CD4-positive, CD25-positive, alpha-beta regulatory T cell (primary cell): ENCODE measurements around the gene C1orf53. TPM values are rescaled to one million over a fixed set of nuclear protein-coding genes. Genes with fewer than 3 reads are reported as not detected.
"Not testable (repeated sequence)": the region's sequence is repeated elsewhere in the genome, so short reads cannot be mapped to it uniquely, and the experiment has no call there.

Source experiments
- ATAC-seq, 2 donors: fragments of 150-1000 bp; cut with Tn5 transposase; one replicate each; pipeline ENCODE4 v1.10.0; 2021; ENCODE audit warnings: low read depth in 2 of 2, moderate number of reproducible peaks in 2 of 2, moderate library complexity in 1 of 2
- DNase-seq, 3 donors: peaks; one replicate each; pipeline versions ENCODE4 v3.0.0 to v3.0.0-alpha.2; 2012 to 2022; ENCODE audit warnings: mixed read lengths in 1 of 3
- H3K27ac ChIP-seq: one replicate; pipeline ENCODE4 v1.7.0; 2013; ENCODE audit warnings: mild to moderate bottlenecking, low read length; ENCODE audit not compliant: insufficient read depth, poor library complexity, severe bottlenecking
- H3K27me3 ChIP-seq: one replicate; pipeline ENCODE4 v1.7.0; 2013; ENCODE audit warnings: low read length; ENCODE audit not compliant: control insufficient read depth, insufficient read depth
- H3K36me3 ChIP-seq: one replicate; pipeline ENCODE4 v1.7.0; 2013; ENCODE audit warnings: mild to moderate bottlenecking, low read length, moderate library complexity; ENCODE audit not compliant: control insufficient read depth, insufficient read depth
- H3K4me1 ChIP-seq: 2 replicates; pipeline ENCODE4 v1.7.0; 2013; ENCODE audit warnings: mild to moderate bottlenecking, low read length; ENCODE audit not compliant: insufficient read depth, control insufficient read depth, poor library complexity, severe bottlenecking
- H3K4me3 ChIP-seq: one replicate; pipeline ENCODE4 v1.7.0; 2013; ENCODE audit warnings: low read depth, mild to moderate bottlenecking, low read length, moderate library complexity
- H3K9me3 ChIP-seq, 2 experiments: 1 replicate in 1 of 2; 2 replicates in 1 of 2; pipeline ENCODE4 v1.7.0; 2013; ENCODE audit warnings: low read length in 2 of 2, mild to moderate bottlenecking in 1 of 2, moderate library complexity in 1 of 2; ENCODE audit not compliant: control insufficient read depth in 2 of 2
- H3K27ac Mint-ChIP-seq, 3 donors: one replicate each; pipeline ENCODE4 v1.8.0; 2020 to 2022; ENCODE audit warnings: mild to moderate bottlenecking in 3 of 3, mixed read lengths in 3 of 3, moderate library complexity in 2 of 3
- H3K27me3 Mint-ChIP-seq: one replicate; pipeline ENCODE4 v1.8.0; 2022; ENCODE audit warnings: mild to moderate bottlenecking, mixed read lengths
- H3K36me3 Mint-ChIP-seq: one replicate; pipeline ENCODE4 v1.8.0; 2020; ENCODE audit warnings: mixed read lengths
- H3K4me1 Mint-ChIP-seq, 4 donors: one replicate each; pipeline ENCODE4 v1.8.0; 2020 to 2022; ENCODE audit warnings: mixed read lengths in 4 of 4, mild to moderate bottlenecking in 1 of 4
- H3K4me3 Mint-ChIP-seq, 4 donors: one replicate each; pipeline ENCODE4 v1.8.0; 2020 to 2022; ENCODE audit warnings: mild to moderate bottlenecking in 4 of 4, mixed read lengths in 4 of 4, moderate library complexity in 3 of 4
- H3K9me3 Mint-ChIP-seq, 7 donors: one replicate each; pipeline ENCODE4 v1.8.0; 2020 to 2022; ENCODE audit warnings: mixed read lengths in 7 of 7, mild to moderate bottlenecking in 3 of 7, moderate library complexity in 2 of 7
- polyA plus RNA-seq, 4 donors: library from polyadenylated mRNA; unstranded; fragments of 300-500 nt; fragmentation: Illumina TruSeq; gene quantifications; one replicate each; pipeline ENCODE4 v1.2.3, GENCODE V29; 2021
- total RNA-seq: library from RNA; stranded (reverse); gene quantifications from one replicate; pipeline ENCODE4 v1.2.3, GENCODE V29; 2022

C1orf53 gene
- total and polyA plus RNA-seq, 5 donors from 2014 or later = 1.2 to 1.4 TPM; not detected in 3

- H3K27ac Mint-ChIP-seq = no peak overlapping the region
- no peaks in the 10 kb centered on the region for H3K27me3 ChIP-seq
- no peaks in the 10 kb centered on the region for H3K36me3 ChIP-seq
- peaks cover 0 to 1% (median 0%) of the 10 kb centered on the region in 7 donors for H3K9me3 Mint-ChIP-seq
- DNase-seq (peak; percentile 2 to 72 (median 48)), ATAC-seq (peak; percentile 85 to 87)
- H3K4me1 Mint-ChIP-seq = no peaks in the 10 kb centered on the region
- H3K27me3 Mint-ChIP-seq = peaks cover 15% of the 10 kb centered on the region
- no peak overlapping the region for H3K4me3 Mint-ChIP-seq
- H3K4me1 ChIP-seq = no peaks in the 10 kb centered on the region
- H3K9me3 ChIP-seq = no peaks in the 10 kb centered on the region
- H3K4me3 ChIP-seq = no peak overlapping the region
- no peak overlapping the region for H3K27ac ChIP-seq
- no peaks in the 10 kb centered on the region for H3K36me3 Mint-ChIP-seq
Observed at GRCh38 chr1:197868751-197869489, 33.5 kb upstream of the C1orf53 start.

DNA sequence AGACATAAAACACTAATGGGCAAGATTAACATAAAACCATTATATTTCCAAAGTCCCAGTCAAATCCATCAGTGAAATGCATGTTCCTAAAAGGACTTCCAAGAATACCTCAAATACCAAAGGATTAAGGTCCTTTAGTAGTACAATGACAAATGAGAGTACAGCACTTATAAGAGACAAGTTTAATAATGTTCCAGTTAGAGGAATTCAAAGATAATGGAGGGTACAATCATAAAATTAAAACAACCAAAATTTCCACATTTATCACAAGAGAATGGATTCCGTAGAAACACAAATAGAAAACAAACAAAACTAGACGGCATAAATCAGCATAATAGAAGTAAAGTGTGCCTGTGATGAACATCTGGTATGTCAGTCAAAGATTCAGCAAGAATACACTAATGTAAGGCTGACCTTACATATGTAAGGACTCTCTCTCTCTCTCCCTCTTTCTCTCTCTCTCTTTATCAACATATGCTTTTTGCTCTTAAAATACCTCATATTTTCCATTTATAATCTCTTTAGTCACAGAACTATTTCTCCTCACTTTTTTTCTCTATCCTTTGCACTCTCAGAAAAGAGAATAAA, 32.8 kb upstream of the C1orf53 start:
- Mint-ChIP-seq H3K4me1 (no peaks in the 10 kb centered on the region), H3K27ac (no peak overlapping the region), H3K9me3 (peaks cover 0 to 1% (median 0%) of the 10 kb centered on the region in 7 donors), H3K4me3 (no peak overlapping the region), H3K36me3 (no peaks in the 10 kb centered on the region), H3K27me3 (peaks cover 20% of the 10 kb centered on the region)
- ATAC-seq (no peak), DNase-seq (no peak)
- Histone ChIP-seq H3K27me3 (no peaks in the 10 kb centered on the region), H3K36me3 (no peaks in the 10 kb centered on the region), H3K27ac (no peak overlapping the region), H3K4me3 (no peak overlapping the region), H3K4me1 (no peaks in the 10 kb centered on the region), H3K9me3 (no peaks in the 10 kb centered on the region)

- H3K4me1 ChIP-seq = no peaks in the 10 kb centered on the region
- no peak for ATAC-seq
- no peaks in the 10 kb centered on the region for H3K4me1 Mint-ChIP-seq
Observed at GRCh38 chr1:197876894-197877293, 25.5 kb upstream of the C1orf53 start.

DNA sequence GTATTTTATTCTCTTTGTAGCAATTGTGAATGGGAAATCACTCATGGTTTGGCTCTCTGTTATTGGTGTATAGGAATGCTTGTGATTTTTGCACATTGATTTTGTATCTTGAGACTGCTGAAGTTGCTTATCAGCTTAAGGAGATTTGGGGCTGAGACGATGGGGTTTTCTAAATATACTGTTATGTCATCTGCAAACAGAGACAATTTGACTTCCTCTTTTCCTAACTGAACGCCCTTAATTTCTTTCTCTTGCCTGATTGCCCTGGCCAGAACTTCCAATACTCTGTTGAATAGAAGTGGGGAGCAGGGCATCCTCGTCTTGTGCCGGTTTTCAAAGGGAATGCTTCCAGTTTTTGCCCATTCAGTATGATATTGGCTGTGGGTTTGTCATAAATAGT, 22.0 kb upstream of the C1orf53 start:
- H3K9me3 ChIP-seq = peaks cover 11 to 17% of the 10 kb centered on the region in 2 experiments
- not testable (repeated sequence) for H3K4me1 Mint-ChIP-seq, DNase-seq, H3K27ac ChIP-seq, ATAC-seq, H3K27me3 ChIP-seq, H3K27ac Mint-ChIP-seq, H3K4me1 ChIP-seq, H3K36me3 ChIP-seq, H3K4me3 ChIP-seq, H3K4me3 Mint-ChIP-seq, H3K36me3 Mint-ChIP-seq
- H3K27me3 Mint-ChIP-seq = peaks cover 77% of the 10 kb centered on the region
- peaks cover 1 to 15% (median 5%) of the 10 kb centered on the region in 7 donors for H3K9me3 Mint-ChIP-seq

More at GRCh38 chr1:197876894-197877293, 25.5 kb upstream of the C1orf53 start:
- Mint-ChIP-seq H3K36me3 (peaks cover 3% of the 10 kb centered on the region), H3K9me3 (peaks cover 1 to 15% (median 5%) of the 10 kb centered on the region in 7 donors), H3K27ac (no peak overlapping the region), H3K4me3 (no peak overlapping the region), H3K27me3 (peaks cover 58% of the 10 kb centered on the region)
- DNase-seq = no peak
- no peaks in the 10 kb centered on the region for H3K36me3 ChIP-seq
- H3K9me3 ChIP-seq = peaks cover 11 to 17% of the 10 kb centered on the region in 2 experiments
- H3K27ac ChIP-seq = no peak overlapping the region
- no peak overlapping the region for H3K4me3 ChIP-seq
- H3K27me3 ChIP-seq = no peaks in the 10 kb centered on the region

- H3K4me1 ChIP-seq, H3K27ac ChIP-seq, H3K27ac Mint-ChIP-seq, H3K4me1 Mint-ChIP-seq, H3K9me3 Mint-ChIP-seq, H3K4me3 ChIP-seq, H3K9me3 ChIP-seq, DNase-seq, ATAC-seq, H3K27me3 ChIP-seq, H3K36me3 Mint-ChIP-seq, H3K36me3 ChIP-seq: not testable (repeated sequence)
- H3K27me3 Mint-ChIP-seq = peaks cover 83% of the 10 kb centered on the region
- peak overlapping the region in 1 of 4 donors; percentile 51 for H3K4me3 Mint-ChIP-seq
Observed at GRCh38 chr1:197882241-197882640, 20.2 kb upstream of the C1orf53 start.

- Mint-ChIP-seq H3K9me3 (peaks cover 0 to 3% (median 0%) of the 10 kb centered on the region in 7 donors), H3K4me1 (no peaks in the 10 kb centered on the region), H3K36me3 (peaks cover 3% of the 10 kb centered on the region), H3K4me3 (no peak overlapping the region), H3K27ac (no peak overlapping the region), H3K27me3 (peaks cover 75% of the 10 kb centered on the region)
- Histone ChIP-seq H3K36me3 (no peaks in the 10 kb centered on the region), H3K9me3 (no peaks in the 10 kb centered on the region), H3K4me3 (no peak overlapping the region), H3K27me3 (peaks cover 12% of the 10 kb centered on the region), H3K4me1 (no peaks in the 10 kb centered on the region), H3K27ac (no peak overlapping the region)
- ATAC-seq (no peak), DNase-seq (no peak)
Observed at GRCh38 chr1:197884173-197884572, 18.3 kb upstream of the C1orf53 start.

DNA sequence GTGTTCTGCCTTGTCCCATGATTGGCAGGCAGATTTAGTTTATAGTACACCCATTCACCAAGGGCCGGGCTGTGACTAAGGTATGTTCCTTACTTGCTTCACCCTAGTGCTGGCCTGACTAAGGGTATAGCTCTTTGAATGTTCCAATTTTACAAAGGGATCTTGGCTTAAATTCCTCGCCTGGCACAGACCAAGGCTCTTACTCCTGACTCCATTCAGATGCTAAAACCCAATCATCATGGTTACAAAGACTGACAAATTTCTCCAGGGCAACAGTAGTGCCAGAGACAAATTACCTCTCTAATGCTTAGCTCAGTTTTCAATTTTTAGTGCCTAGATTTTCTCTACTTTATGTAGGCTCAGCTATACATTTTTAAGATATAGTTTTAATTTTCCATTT, 11.5 kb upstream of the C1orf53 start:
- H3K27ac ChIP-seq = no peak overlapping the region
- Mint-ChIP-seq H3K36me3 (no peaks in the 10 kb centered on the region), H3K4me3 (no peak overlapping the region), H3K9me3 (peaks cover 0 to 4% (median 1%) of the 10 kb centered on the region in 7 donors), H3K4me1 (no peaks in the 10 kb centered on the region), H3K27ac (no peak overlapping the region), H3K27me3 (peaks cover 71% of the 10 kb centered on the region)
- peaks cover 0 to 3% of the 10 kb centered on the region in 2 experiments for H3K9me3 ChIP-seq
- H3K4me3 ChIP-seq = no peak overlapping the region
- no peaks in the 10 kb centered on the region for H3K36me3 ChIP-seq
- ATAC-seq (no peak), DNase-seq (no peak)
- H3K4me1 ChIP-seq = no peaks in the 10 kb centered on the region
- peaks cover 46% of the 10 kb centered on the region for H3K27me3 ChIP-seq

GRCh38 chr1:197892684-197893083, 9.7 kb upstream of the C1orf53 start:
- H3K27ac Mint-ChIP-seq = no peak overlapping the region
- peaks cover 57% of the 10 kb centered on the region for H3K27me3 ChIP-seq
- H3K4me3 ChIP-seq = no peak overlapping the region
- no peaks in the 10 kb centered on the region for H3K4me1 ChIP-seq
- H3K9me3 ChIP-seq = peaks cover 0 to 3% of the 10 kb centered on the region in 2 experiments
- peaks cover 78% of the 10 kb centered on the region for H3K27me3 Mint-ChIP-seq
- no peak overlapping the region for H3K4me3 Mint-ChIP-seq
- DNase-seq (no peak), ATAC-seq (no peak)
- H3K36me3 Mint-ChIP-seq = no peaks in the 10 kb centered on the region
- H3K9me3 Mint-ChIP-seq = peaks cover 0 to 4% (median 1%) of the 10 kb centered on the region in 7 donors
- H3K27ac ChIP-seq = no peak overlapping the region
- no peaks in the 10 kb centered on the region for H3K36me3 ChIP-seq
- no peaks in the 10 kb centered on the region for H3K4me1 Mint-ChIP-seq
